Liver (tissue), 9 donors: ENCODE results near the gene AMD1. TPM values are rescaled to one million over a fixed set of nuclear protein-coding genes. Genes with fewer than 3 reads are reported as not detected.

ENCODE experiments used
- DNase-seq: peaks from one replicate; pipeline ENCODE4 v3.0.0-alpha.2; 2017; ENCODE audit warnings: low spot score
- H3K27ac ChIP-seq, 2 donors: one replicate each; pipeline ENCODE4 v1.7.0; 2013; ENCODE audit warnings: inconsistent platforms in 2 of 2, low read length in 2 of 2, control low read depth in 1 of 2, low read depth in 1 of 2, mild to moderate bottlenecking in 1 of 2
- H3K27me3 ChIP-seq, 4 donors: one replicate each; pipeline versions ENCODE4 v1.6.1 to v1.7.0; 2013; ENCODE audit warnings: low read length in 3 of 4, inconsistent platforms in 1 of 4, mild to moderate bottlenecking in 1 of 4, moderate library complexity in 1 of 4; ENCODE audit not compliant: control insufficient read depth in 4 of 4, insufficient read depth in 4 of 4
- H3K36me3 ChIP-seq, 4 donors: one replicate each; pipeline versions ENCODE4 v1.6.1 to v1.7.0; 2013; ENCODE audit warnings: low read length in 3 of 4, mild to moderate bottlenecking in 3 of 4, low read depth in 1 of 4, moderate library complexity in 1 of 4; ENCODE audit not compliant: control insufficient read depth in 4 of 4, insufficient read depth in 3 of 4
- H3K4me1 ChIP-seq, 4 donors: one replicate each; pipeline versions ENCODE4 v1.6.1 to v1.7.0; 2013; ENCODE audit warnings: low read length in 3 of 4, mild to moderate bottlenecking in 3 of 4, moderate library complexity in 1 of 4; ENCODE audit not compliant: control insufficient read depth in 4 of 4, insufficient read depth in 4 of 4
- H3K4me3 ChIP-seq, 3 donors: one replicate each; pipeline versions ENCODE4 v1.6.1 to v1.7.0; 2013; ENCODE audit warnings: low read length in 3 of 3, control low read depth in 1 of 3, low read depth in 1 of 3, mild to moderate bottlenecking in 1 of 3
- H3K9ac ChIP-seq, 2 donors: one replicate each; pipeline ENCODE4 v1.7.0; 2013; ENCODE audit warnings: low read length in 2 of 2, mild to moderate bottlenecking in 2 of 2, moderate library complexity in 2 of 2, control low read depth in 1 of 2, low read depth in 1 of 2
- H3K9me3 ChIP-seq, 4 donors: one replicate each; pipeline versions ENCODE4 v1.6.1 to v1.7.0; 2013; ENCODE audit warnings: low read length in 3 of 4; ENCODE audit not compliant: control insufficient read depth in 4 of 4
- ATF3 ChIP-seq: IDR thresholded peaks from 2 replicates; pipeline ENCODE4 v1.6.1; 2016; ENCODE audit warnings: antibody characterized with exemption
- CTCF ChIP-seq: fragments of 150-350 bp; IDR thresholded peaks from 2 replicates; pipeline ENCODE4 v1.5.1; 2017; ENCODE audit warnings: improper control_type of control experiment, low read depth, low read length; ENCODE audit not compliant: missing input control
- EGR1 ChIP-seq, 2 donors: IDR thresholded peaks; 2 replicates each; pipeline ENCODE4 v1.6.1; 2016 to 2018; ENCODE audit warnings: antibody characterized with exemption in 2 of 2, low read depth in 2 of 2
- FOXA1 ChIP-seq: IDR thresholded peaks from 2 replicates; pipeline ENCODE4 v1.6.1; 2016; ENCODE audit warnings: antibody characterized with exemption
- FOXA2 ChIP-seq: IDR thresholded peaks from 2 replicates; pipeline ENCODE4 v1.6.1; 2016; ENCODE audit warnings: antibody characterized with exemption
- GABPA ChIP-seq, 2 donors: IDR thresholded peaks in 1 of 2; conservative IDR thresholded peaks in 1 of 2; 2 replicates each; pipeline ENCODE4 v1.6.1; 2016; ENCODE audit warnings: antibody characterized with exemption in 2 of 2, mild to moderate bottlenecking in 1 of 2, moderate library complexity in 1 of 2
- HNF4A ChIP-seq, 2 donors: conservative IDR thresholded peaks; 2 replicates each; pipeline ENCODE4 v1.6.1; 2016; ENCODE audit warnings: antibody characterized with exemption in 2 of 2, mild to moderate bottlenecking in 2 of 2
- HNF4G ChIP-seq: IDR thresholded peaks from 2 replicates; pipeline ENCODE4 v1.6.1; 2016; ENCODE audit warnings: antibody characterized with exemption
- JUND ChIP-seq, 2 donors: IDR thresholded peaks; 2 replicates each; pipeline ENCODE4 v1.6.1; 2016; ENCODE audit warnings: antibody characterized with exemption in 2 of 2
- NR2F2 ChIP-seq: IDR thresholded peaks from 2 replicates; pipeline ENCODE4 v1.6.1; 2016; ENCODE audit warnings: antibody characterized with exemption
- RAD21 ChIP-seq, 2 donors: IDR thresholded peaks; 2 replicates each; pipeline ENCODE4 v1.6.1; 2016; ENCODE audit warnings: antibody characterized with exemption in 2 of 2, mild to moderate bottlenecking in 2 of 2
- REST ChIP-seq: IDR thresholded peaks from 2 replicates; pipeline ENCODE4 v1.6.1; 2016; ENCODE audit warnings: antibody characterized with exemption, mild to moderate bottlenecking
- RXRA ChIP-seq, 2 donors: IDR thresholded peaks; 2 replicates each; pipeline ENCODE4 v1.6.1; 2017 to 2018; ENCODE audit warnings: antibody characterized with exemption in 2 of 2, mild to moderate bottlenecking in 1 of 2
- SP1 ChIP-seq: IDR thresholded peaks from 2 replicates; pipeline ENCODE4 v1.6.1; 2018; ENCODE audit warnings: antibody characterized with exemption, mild to moderate bottlenecking
- TAF1 ChIP-seq: conservative IDR thresholded peaks from 2 replicates; pipeline ENCODE4 v1.6.1; 2016; ENCODE audit warnings: antibody characterized with exemption, mild to moderate bottlenecking
- YY1 ChIP-seq: IDR thresholded peaks from 2 replicates; pipeline ENCODE4 v1.6.1; 2016; ENCODE audit warnings: antibody characterized with exemption, mild to moderate bottlenecking
- WGBS: extraction: QIAGEN DNeasy Blood & Tissue Kit; methylation state at CpG from one replicate; pipeline ENCODE4 v1.1.7; 2013; 5-methylcytosine and 5-hydroxymethylcytosine counted together
- polyA plus RNA-seq, 2 donors: library from polyadenylated mRNA; stranded (reverse) in 1 of 2; unstranded in 1 of 2; fragments of 200-250 nt in 1 of 2; fragments of >200 nt in 1 of 2; fragmentation: Nextera tagmentation in 1 of 2; extraction: Ambion mirVana in 1 of 2; gene quantifications; one replicate each; pipeline versions ENCODE4 v1.2.1 to v1.2.3, GENCODE V29; 2013 to 2015
- total RNA-seq, 2 donors: library from RNA; depleted of rRNA; stranded (reverse); fragments of >200 nt; gene quantifications; one replicate each; pipeline ENCODE4 v1.2.3, GENCODE V29; 2014
- donor health status: healthy.
- donor health status: healthy.
- donor health status: healthy.
- donor health status: healthy.
- donor health status: healthy.

Gene AMD1
- total and polyA plus RNA-seq, 4 donors: 14.5 to 46.4 (median 32.7) TPM

- no peak for TF ChIP-seq CTCF
- peak; percentile 26 to 48 for TF ChIP-seq RAD21 (IDR thresholded peaks at IDR 0.05)
- no peak for TF ChIP-seq EGR1 (IDR thresholded peaks at IDR 0.05; ENCODE audit: low read depth in 2 of 2)
Observed at GRCh38 chr6:110876170-110876773, 1.7 kb downstream of the AMD1 start (continued).

GRCh38 chr6:110876806-110877564, 2.4 kb downstream of the AMD1 start:
- H3K27ac ChIP-seq: peak overlapping the region; percentile 81 to 91
- peak; percentile 32 for TF ChIP-seq YY1
- peak in 1 of 2 donors; percentile 4 for TF ChIP-seq RAD21 (IDR thresholded peaks at IDR 0.05)
- no peak for TF ChIP-seq CTCF
- peaks cover 11 to 49% (median 23%) of the 10 kb centered on the region in 4 donors for H3K4me1 ChIP-seq
- H3K4me3 ChIP-seq: peak overlapping the region; percentile 70 to 96 (median 83)
- no peaks in the 10 kb centered on the region for H3K9me3 ChIP-seq
- no peaks in the 10 kb centered on the region for H3K36me3 ChIP-seq
- peak overlapping the region in 1 of 2 donors; percentile 61 for H3K9ac ChIP-seq
- no peak for DNase-seq
- WGBS: 41% methylated on average over 10 of the region's 10 CpGs
- no peaks in the 10 kb centered on the region for H3K27me3 ChIP-seq

GRCh38 chr6:110877569-110877968, 3.0 kb downstream of the AMD1 start:
- DNase-seq: no peak
- Histone ChIP-seq H3K4me1 (peaks cover 12 to 49% (median 26%) of the 10 kb centered on the region in 4 donors), H3K27ac (no peak overlapping the region), H3K36me3 (no peaks in the 10 kb centered on the region), H3K9me3 (no peaks in the 10 kb centered on the region), H3K27me3 (no peaks in the 10 kb centered on the region), H3K4me3 (peak overlapping the region in 1 of 3 donors; percentile 96), H3K9ac (peak overlapping the region in 1 of 2 donors; percentile 27)
- 40% methylated on average over 2 of the region's 2 CpGs for WGBS
- TF ChIP-seq SP1 (no peak), FOXA2 (no peak), EGR1 (IDR thresholded peaks at IDR 0.05; ENCODE audit: low read depth in 2 of 2) (no peak), YY1 (no peak), RAD21 (IDR thresholded peaks at IDR 0.05) (no peak), ATF3 (no peak), FOXA1 (no peak), RXRA (IDR thresholded peaks at IDR 0.05) (no peak), REST (no peak), JUND (IDR thresholded peaks at IDR 0.05) (no peak), HNF4G (no peak), NR2F2 (no peak), TAF1 (no peak), GABPA (IDR thresholded peaks at IDR 0.05 in 1 of 2, conservative IDR thresholded peaks at IDR 0.05 in 1 of 2) (no peak), CTCF (no peak), HNF4A (conservative IDR thresholded peaks at IDR 0.05) (no peak)
